Measurements from ENCODE around the gene WARS2.
A peak's percentile ranks its signal among the peaks of the same experiment; 100 is the strongest.
"Not testable (repeated sequence)": the region's sequence is repeated elsewhere in the genome, so short reads cannot be mapped to it uniquely, and the experiment has no call there.

Gene WARS2

GRCh38 chr1:119140177-119141019, at the start of gene WARS2:
WARS2 (minus strand) TSS chr1:119140653; CDS start chr1:119140644, 9 bp downstream.
- peak; percentile 89 for DNase-seq

GRCh38 chr1:119188926-119189325, 48.5 kb upstream of the WARS2 start:
- no peak for DNase-seq

- no peak for DNase-seq
Measured at GRCh38 chr1:119187416-119187815, 47.0 kb upstream of the WARS2 start.

GRCh38 chr1:119186471-119186870, 46.0 kb upstream of the WARS2 start:
- no peak for DNase-seq

- DNase-seq = no peak
Measured at GRCh38 chr1:119184972-119185371, 44.5 kb upstream of the WARS2 start.

GRCh38 chr1:119181218-119181617, 40.8 kb upstream of the WARS2 start:
- no peak for DNase-seq

GRCh38 chr1:119179051-119179450, 38.6 kb upstream of the WARS2 start:
- DNase-seq = no peak

- not testable (repeated sequence) for DNase-seq
Measured at GRCh38 chr1:119172927-119173326, 32.5 kb upstream of the WARS2 start.

- not testable (repeated sequence) for DNase-seq
Measured at GRCh38 chr1:119171381-119172010, 31.0 kb upstream of the WARS2 start.

- no peak for DNase-seq
Measured at GRCh38 chr1:119163396-119163795, 22.9 kb upstream of the WARS2 start.

- no peak for DNase-seq
Measured at GRCh38 chr1:119160866-119161265, 20.4 kb upstream of the WARS2 start.

- DNase-seq = no peak
Measured at GRCh38 chr1:119160409-119160808, 20.0 kb upstream of the WARS2 start.

GRCh38 chr1:119159966-119160365, 19.5 kb upstream of the WARS2 start:
- no peak for DNase-seq

- DNase-seq = no peak
Measured at GRCh38 chr1:119159111-119159510, 18.7 kb upstream of the WARS2 start.

GRCh38 chr1:119156761-119157160, 16.3 kb upstream of the WARS2 start:
- not testable (repeated sequence) for DNase-seq

- DNase-seq = not testable (repeated sequence)
Measured at GRCh38 chr1:119155069-119155468, 14.6 kb upstream of the WARS2 start.

- no peak for DNase-seq
Measured at GRCh38 chr1:119150150-119150549, 9.7 kb upstream of the WARS2 start.

- DNase-seq = no peak
Measured at GRCh38 chr1:119147661-119148090, 7.2 kb upstream of the WARS2 start.

- no peak for DNase-seq
Measured at GRCh38 chr1:119146466-119146865, 6.0 kb upstream of the WARS2 start.

GRCh38 chr1:119144813-119145212, 4.4 kb upstream of the WARS2 start:
- no peak for DNase-seq

- no peak for DNase-seq
Measured at GRCh38 chr1:119143706-119144105, 3.3 kb upstream of the WARS2 start.

- DNase-seq = no peak
Measured at GRCh38 chr1:119141660-119142059, 1.2 kb upstream of the WARS2 start.

- peak; percentile 28 for DNase-seq
Measured at GRCh38 chr1:119141020-119141424, 569 bp upstream of the WARS2 start.

GRCh38 chr1:119139857-119140176, 636 bp downstream of the WARS2 start:
- DNase-seq = no peak
